GM10847 (cell line): ENCODE data around the gene INPP5A.

ENCODE experiments used
- POLR2A ChIP-seq: IDR thresholded peaks from 2 replicates; pipeline ENCODE4 v1.6.1; 2011; ENCODE audit not compliant: insufficient read length; ENCODE audit errors: extremely low read depth

Gene INPP5A

GRCh38 chr10:132803416-132804210 is 266.0 kb downstream of the INPP5A start:
- no peak for TF ChIP-seq POLR2A

GRCh38 chr10:132804287-132804686 is 266.7 kb downstream of the INPP5A start:
- no peak for TF ChIP-seq POLR2A

GRCh38 chr10:132804785-132805426 is 267.3 kb downstream of the INPP5A start:
- no peak for TF ChIP-seq POLR2A

- TF ChIP-seq POLR2A = no peak
These were observed 268.0 kb downstream of the INPP5A start for GRCh38 chr10:132805599-132805998.

GRCh38 chr10:132806110-132806509 is 268.5 kb downstream of the INPP5A start:
- no peak for TF ChIP-seq POLR2A

GRCh38 chr10:132806561-132807003 is 269.0 kb downstream of the INPP5A start:
- no peak for TF ChIP-seq POLR2A

- no peak for TF ChIP-seq POLR2A
These were observed 270.0 kb downstream of the INPP5A start for GRCh38 chr10:132807621-132808049.

- TF ChIP-seq POLR2A = no peak
These were observed 271.0 kb downstream of the INPP5A start for GRCh38 chr10:132808383-132809231.

GRCh38 chr10:132809232-132810140 is 271.9 kb downstream of the INPP5A start:
- TF ChIP-seq POLR2A = no peak

GRCh38 chr10:132810141-132810806 is 272.7 kb downstream of the INPP5A start:
- TF ChIP-seq POLR2A = no peak

- TF ChIP-seq POLR2A = no peak
These were observed 273.5 kb downstream of the INPP5A start for GRCh38 chr10:132810807-132811700.

GRCh38 chr10:132811891-132812481 is 274.4 kb downstream of the INPP5A start:
- TF ChIP-seq POLR2A = no peak

GRCh38 chr10:132812520-132812919 is 274.9 kb downstream of the INPP5A start:
- no peak for TF ChIP-seq POLR2A
